Transverse colon (tissue), 4 donors: ENCODE data around the gene SLC14A1.

Experiments used
- POLR2AphosphoS5 ChIP-seq, 3 donors: sonication (generic); formaldehyde crosslinking; IDR thresholded peaks; one replicate each; pipeline ENCODE4 v1.6.1; 2016; ENCODE audit warnings: antibody characterized with exemption in 3 of 3
- TF ChIP-seq, protein P1 (sequence below), 5 experiments: fragments of 200-600 bp in 3 of 5; fragments of 450-650 bp in 2 of 5; sonication (generic) in 3 of 5; IDR thresholded peaks; 1 replicate in 2 of 5; 2 replicates in 3 of 5; pipeline ENCODE4 v1.5.1; 2016 to 2017; ENCODE audit warnings: antibody characterized with exemption in 5 of 5, inconsistent platforms in 3 of 5, mild to moderate bottlenecking in 2 of 5, moderate library complexity in 1 of 5

GRCh38 chr18:45724601-45725000 is 620 bp downstream of the SLC14A1 start:
- TF ChIP-seq, protein P1, sequence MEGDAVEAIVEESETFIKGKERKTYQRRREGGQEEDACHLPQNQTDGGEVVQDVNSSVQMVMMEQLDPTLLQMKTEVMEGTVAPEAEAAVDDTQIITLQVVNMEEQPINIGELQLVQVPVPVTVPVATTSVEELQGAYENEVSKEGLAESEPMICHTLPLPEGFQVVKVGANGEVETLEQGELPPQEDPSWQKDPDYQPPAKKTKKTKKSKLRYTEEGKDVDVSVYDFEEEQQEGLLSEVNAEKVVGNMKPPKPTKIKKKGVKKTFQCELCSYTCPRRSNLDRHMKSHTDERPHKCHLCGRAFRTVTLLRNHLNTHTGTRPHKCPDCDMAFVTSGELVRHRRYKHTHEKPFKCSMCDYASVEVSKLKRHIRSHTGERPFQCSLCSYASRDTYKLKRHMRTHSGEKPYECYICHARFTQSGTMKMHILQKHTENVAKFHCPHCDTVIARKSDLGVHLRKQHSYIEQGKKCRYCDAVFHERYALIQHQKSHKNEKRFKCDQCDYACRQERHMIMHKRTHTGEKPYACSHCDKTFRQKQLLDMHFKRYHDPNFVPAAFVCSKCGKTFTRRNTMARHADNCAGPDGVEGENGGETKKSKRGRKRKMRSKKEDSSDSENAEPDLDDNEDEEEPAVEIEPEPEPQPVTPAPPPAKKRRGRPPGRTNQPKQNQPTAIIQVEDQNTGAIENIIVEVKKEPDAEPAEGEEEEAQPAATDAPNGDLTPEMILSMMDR (IDR thresholded peaks at IDR 0.05), result no peak
- no peak for TF ChIP-seq POLR2AphosphoS5 (IDR thresholded peaks at IDR 0.05)
